GM18870 (cell line): ENCODE results near the gene AUH.

Experiments
- ATAC-seq: cut with Tn5 transposase; IDR thresholded peaks from one replicate; pipeline ENCODE4 v1.9.1; 2021; ENCODE audit warnings: moderate library complexity; ENCODE audit not compliant: unreplicated experiment

AUH gene

GRCh38 chr9:91341258-91341746, 20.4 kb downstream of the AUH start:
- no peak for ATAC-seq

- ATAC-seq, result no peak
Measured at GRCh38 chr9:91340395-91340967, 21.2 kb downstream of the AUH start.

GRCh38 chr9:91338681-91339080, 23.0 kb downstream of the AUH start:
- no peak for ATAC-seq

GRCh38 chr9:91336786-91337185, 24.9 kb downstream of the AUH start:
- ATAC-seq, result no peak

GRCh38 chr9:91334053-91334452, 27.7 kb downstream of the AUH start:
- no peak for ATAC-seq

GRCh38 chr9:91333551-91333950, 28.2 kb downstream of the AUH start:
- ATAC-seq, result no peak

GRCh38 chr9:91332546-91333231, 29.0 kb downstream of the AUH start:
- ATAC-seq, result no peak

GRCh38 chr9:91331849-91332248, 29.9 kb downstream of the AUH start:
- ATAC-seq, result no peak

GRCh38 chr9:91328186-91328585, 33.5 kb downstream of the AUH start:
- ATAC-seq, result no peak

GRCh38 chr9:91321691-91322090, 40.0 kb downstream of the AUH start:
- ATAC-seq, result no peak

GRCh38 chr9:91320299-91320698, 41.4 kb downstream of the AUH start:
- no peak for ATAC-seq

GRCh38 chr9:91316093-91316492, 45.6 kb downstream of the AUH start:
- ATAC-seq, result no peak

- ATAC-seq, result no peak
Measured at GRCh38 chr9:91315191-91315590, 46.5 kb downstream of the AUH start.

GRCh38 chr9:91312717-91313325, 48.9 kb downstream of the AUH start:
- ATAC-seq, result no peak

GRCh38 chr9:91310037-91310436, 51.7 kb downstream of the AUH start:
- ATAC-seq, result no peak

GRCh38 chr9:91308191-91308590, 53.5 kb downstream of the AUH start:
- ATAC-seq, result no peak

- ATAC-seq, result no peak
Measured at GRCh38 chr9:91307279-91307678, 54.4 kb downstream of the AUH start.

GRCh38 chr9:91306296-91306630, 55.5 kb downstream of the AUH start:
- no peak for ATAC-seq

- no peak for ATAC-seq
Measured at GRCh38 chr9:91305596-91306295, 56.0 kb downstream of the AUH start.

GRCh38 chr9:91303741-91304415, 57.8 kb downstream of the AUH start:
- ATAC-seq, result no peak

GRCh38 chr9:91302831-91303230, 58.9 kb downstream of the AUH start:
- ATAC-seq, result no peak
